ENCODE data around the gene CD247.

- TF ChIP-seq CTCF (IDR thresholded peaks at IDR 0.05; ENCODE audit: poor library complexity): no peak
- no peak for TF ChIP-seq EZH2 (IDR thresholded peaks at IDR 0.05; ENCODE audit: borderline replicate concordance)
- TF ChIP-seq EZH2phosphoT487 (IDR thresholded peaks at IDR 0.05; ENCODE audit: low read depth, severe bottlenecking, unreplicated experiment): no peak
Observed at GRCh38 chr1:167420510-167420909, 97.8 kb downstream of the CD247 start.
